Left colon (tissue), 2 donors: ENCODE measurements around the gene HIP1R. TPM values are rescaled to one million over a fixed set of nuclear protein-coding genes. Genes with fewer than 3 reads are reported as not detected.
"Not testable (repeated sequence)": the region's sequence is repeated elsewhere in the genome, so short reads cannot be mapped to it uniquely, and the experiment has no call there.

ENCODE experiments used
- ATAC-seq: fragments of 200-7000 bp; cut with Tn5 transposase; one replicate; pipeline ENCODE4 v1.9.1; 2020; ENCODE audit warnings: mild to moderate bottlenecking, moderate library complexity
- DNase-seq, 2 donors: peaks; one replicate each; pipeline ENCODE4 v3.0.0-alpha.2; 2020
- intact Hi-C, 2 donors: fragments of 100-400 bp; cut with DNase I in 1 of 2; cut with micrococcal nuclease in 1 of 2; formaldehyde crosslinking; loops; one replicate each; pipeline versions ENCODE4 v1.11.2 to v1.14.0; 2022; cut with DNase I, micrococcal nuclease
- total RNA-seq, 2 donors: library from RNA; stranded (reverse); fragmentation: NEBNext Ultra II Directional; extraction: Animal tissue kit (Norgen Biotek cat#: 25700); gene quantifications; one replicate each; pipeline ENCODE4 v1.2.1, GENCODE V29; 2021
- donor health status: DM: no; HTN: no; CAD: no.
- donor health status: DM: yes; HTN: yes; CAD: no.

HIP1R gene
- total RNA-seq, 2 donors from 2014 or later, result 62.3 to 66.4 TPM

DNA sequence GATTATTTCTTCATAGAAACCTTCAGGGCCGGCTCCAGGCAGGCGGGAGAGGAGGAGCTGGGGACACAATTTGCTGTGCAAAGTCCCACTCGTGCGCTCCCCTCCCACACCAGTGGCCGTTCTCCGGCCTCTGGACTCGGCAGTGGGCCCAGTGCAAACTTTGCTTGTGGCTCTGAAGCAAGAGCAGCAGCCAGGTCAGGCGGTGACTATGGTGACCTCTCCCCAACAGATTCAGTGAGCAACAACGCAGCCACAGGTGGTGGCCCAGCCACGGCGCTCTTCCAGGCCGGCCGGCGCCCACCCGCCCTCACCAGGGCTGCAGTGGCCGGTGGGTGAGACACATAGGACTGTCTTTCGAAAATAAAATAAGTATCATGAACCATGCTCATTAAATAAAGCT lies 31.1 kb downstream of the HIP1R start:
- ATAC-seq (no peak), DNase-seq (no peak)
- intact Hi-C loops, result no loop called here

- ATAC-seq (no peak), DNase-seq (peak in 1 of 2 donors; percentile 28)
- intact Hi-C loops, result no loop called here
Measured at GRCh38 chr12:122866950-122867607, 31.8 kb downstream of the HIP1R start.

- intact Hi-C loops, result no loop called here
- ATAC-seq (peak; percentile 53), DNase-seq (peak; percentile 69 to 78)
Measured at GRCh38 chr12:122867691-122868461, 32.6 kb downstream of the HIP1R start.

- peak in 1 of 2 donors; percentile 12 for DNase-seq
- intact Hi-C loops, result no loop called here
- ATAC-seq, result no peak
Measured at GRCh38 chr12:122868471-122869177, 33.4 kb downstream of the HIP1R start.

DNA sequence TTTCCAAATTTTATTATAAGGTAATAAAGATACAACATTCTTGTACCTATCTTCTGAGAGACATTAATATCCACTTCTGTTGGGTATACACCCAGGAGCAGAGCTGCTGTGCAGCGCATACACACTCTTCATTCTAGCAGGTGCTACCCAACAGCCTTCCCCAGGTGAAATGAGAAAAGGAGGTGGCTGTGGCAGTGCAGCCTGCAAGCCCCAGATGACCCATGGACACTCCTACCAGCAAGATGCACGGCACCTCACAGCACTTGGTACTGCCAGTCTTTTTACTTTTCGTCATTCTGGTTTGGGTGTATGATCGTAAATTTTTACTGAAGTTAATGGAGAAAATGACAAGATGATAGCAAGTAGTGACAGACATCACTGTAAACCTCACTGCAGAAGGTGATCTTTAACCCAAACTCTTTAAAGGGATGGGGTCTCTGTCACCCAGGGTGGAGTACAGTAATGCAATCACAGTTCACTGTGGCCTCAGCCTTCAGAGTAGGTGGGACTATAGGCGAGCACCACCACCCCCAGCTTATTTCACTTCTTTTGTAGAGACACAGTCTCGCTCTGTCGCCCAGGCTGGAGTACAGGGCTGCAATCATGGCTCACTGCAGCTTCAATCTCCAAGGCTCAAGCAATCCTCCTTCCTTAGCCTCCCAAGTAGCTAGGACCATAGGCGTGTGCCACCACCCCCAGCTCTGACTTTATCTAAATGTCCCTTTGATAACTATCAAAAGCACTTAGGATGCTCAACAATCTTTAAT lies 34.1 kb downstream of the HIP1R start:
- intact Hi-C loops, result no loop called here
- ATAC-seq, result no peak
- DNase-seq, result peak in 1 of 2 donors; percentile 21

DNA sequence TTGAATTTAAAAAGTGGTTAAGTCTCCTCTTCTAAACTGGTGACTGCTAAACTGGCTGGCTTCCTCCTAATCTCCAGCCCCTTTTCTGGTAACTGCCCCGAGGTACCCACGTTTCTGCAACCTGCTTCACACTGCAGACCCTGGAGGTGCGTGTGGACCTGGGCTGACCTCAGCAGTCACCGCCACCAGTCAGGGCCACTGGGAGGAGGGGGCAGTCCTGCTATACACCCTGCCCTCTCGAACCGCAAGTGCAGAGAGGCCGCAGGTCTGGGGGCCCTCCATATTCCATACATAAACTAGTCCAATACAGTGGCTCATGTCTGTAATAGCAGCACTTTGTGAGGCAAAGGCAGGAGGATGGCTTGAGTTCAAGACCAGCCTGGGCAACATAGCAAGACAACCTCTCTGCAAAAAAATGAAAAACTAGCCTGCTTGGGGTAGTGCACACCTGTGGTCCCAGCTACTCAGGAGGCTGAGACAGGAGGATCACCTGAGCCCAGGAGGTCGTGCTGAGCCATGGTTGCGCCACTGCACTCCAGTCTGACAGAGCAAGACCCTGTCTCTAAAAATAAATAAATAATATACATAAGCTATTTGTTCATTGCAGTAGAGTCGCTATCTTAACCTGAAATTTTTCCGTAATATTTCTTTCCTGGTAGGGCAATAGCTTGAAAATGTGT lies 35.0 kb downstream of the HIP1R start:
- DNase-seq (peak in 1 of 2 donors; percentile 23), ATAC-seq (no peak)
- intact Hi-C loops, result no loop called here

- intact Hi-C loops, result no loop called here
- peak; percentile 30 for ATAC-seq
- peak; percentile 56 for DNase-seq
Measured at GRCh38 chr12:122870867-122871664, 35.8 kb downstream of the HIP1R start.

DNA sequence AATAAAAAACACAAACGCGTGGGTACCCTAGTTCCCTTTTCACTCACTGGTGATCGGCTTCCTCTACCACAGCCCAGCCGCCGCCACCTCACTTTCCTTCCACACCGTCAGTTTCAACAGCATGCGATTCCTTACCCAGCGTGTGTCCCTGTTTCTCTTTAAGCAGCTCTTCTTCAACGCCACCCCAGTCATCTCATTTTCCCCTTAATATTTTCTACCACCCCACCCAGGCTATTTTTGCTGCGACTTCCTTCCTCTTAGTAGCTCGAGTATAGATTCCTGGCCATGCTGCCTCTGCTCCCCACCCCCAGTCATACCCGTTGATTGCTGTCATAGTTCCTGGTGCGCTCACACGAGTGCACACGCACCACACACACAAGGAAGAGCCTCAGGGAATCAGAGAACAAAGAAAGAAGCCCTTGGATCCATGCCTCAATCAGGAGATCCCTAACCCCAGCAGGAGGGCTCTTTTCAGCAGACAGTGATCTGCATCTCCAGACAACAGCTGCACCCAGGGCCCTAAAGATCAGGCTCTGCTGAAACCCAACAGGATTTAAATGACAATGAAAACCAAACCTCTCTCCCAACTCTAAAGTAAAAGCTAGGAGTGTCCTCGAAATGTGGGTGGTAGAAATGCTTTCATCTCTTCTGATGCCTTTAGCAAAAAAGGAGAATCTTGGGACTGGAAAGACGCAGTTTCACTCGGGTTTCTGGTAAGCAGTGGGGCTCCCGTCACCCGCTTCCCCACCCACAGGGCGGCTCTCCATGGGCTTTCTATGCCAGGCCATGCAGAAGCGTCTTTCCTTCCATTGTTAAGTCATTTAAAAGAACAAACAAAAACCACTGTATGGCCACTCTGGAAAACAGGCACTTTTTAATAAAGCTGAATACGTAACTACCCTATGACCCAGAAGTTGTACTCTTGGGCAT lies 36.9 kb downstream of the HIP1R start:
- DNase-seq (peak; percentile 77 to 89), ATAC-seq (peak; percentile 79)
- intact Hi-C loops, result no loop called here

- ATAC-seq, result no peak
- intact Hi-C loops, result no loop called here
- DNase-seq, result peak in 1 of 2 donors; percentile 37
Measured at GRCh38 chr12:122872815-122873361, 37.6 kb downstream of the HIP1R start.

- intact Hi-C loops, result no loop called here
- no peak for DNase-seq
- no peak for ATAC-seq
Measured at GRCh38 chr12:122873540-122873939, 38.3 kb downstream of the HIP1R start.

DNA sequence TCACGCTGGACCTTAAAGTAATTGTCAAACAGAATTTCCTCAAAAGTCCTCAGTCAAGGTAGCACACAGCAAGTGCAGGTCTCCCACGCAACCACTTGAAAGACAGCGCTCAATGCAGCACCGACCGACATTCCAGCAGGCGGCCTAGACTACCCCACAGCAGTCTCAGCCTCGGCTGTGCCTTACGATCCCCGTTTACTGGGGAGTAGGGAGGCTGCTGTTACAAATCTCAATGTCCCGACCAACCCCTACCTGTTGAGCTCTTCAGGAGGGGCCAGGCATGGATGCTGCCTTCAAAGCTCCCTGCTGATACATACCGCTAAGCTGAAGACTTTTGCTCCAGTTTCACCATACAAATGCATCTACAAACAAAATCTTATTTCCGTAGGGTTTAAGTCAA lies 38.8 kb downstream of the HIP1R start:
- ATAC-seq (no peak), DNase-seq (peak in 1 of 2 donors; percentile 25)
- intact Hi-C loops, result no loop called here

DNA sequence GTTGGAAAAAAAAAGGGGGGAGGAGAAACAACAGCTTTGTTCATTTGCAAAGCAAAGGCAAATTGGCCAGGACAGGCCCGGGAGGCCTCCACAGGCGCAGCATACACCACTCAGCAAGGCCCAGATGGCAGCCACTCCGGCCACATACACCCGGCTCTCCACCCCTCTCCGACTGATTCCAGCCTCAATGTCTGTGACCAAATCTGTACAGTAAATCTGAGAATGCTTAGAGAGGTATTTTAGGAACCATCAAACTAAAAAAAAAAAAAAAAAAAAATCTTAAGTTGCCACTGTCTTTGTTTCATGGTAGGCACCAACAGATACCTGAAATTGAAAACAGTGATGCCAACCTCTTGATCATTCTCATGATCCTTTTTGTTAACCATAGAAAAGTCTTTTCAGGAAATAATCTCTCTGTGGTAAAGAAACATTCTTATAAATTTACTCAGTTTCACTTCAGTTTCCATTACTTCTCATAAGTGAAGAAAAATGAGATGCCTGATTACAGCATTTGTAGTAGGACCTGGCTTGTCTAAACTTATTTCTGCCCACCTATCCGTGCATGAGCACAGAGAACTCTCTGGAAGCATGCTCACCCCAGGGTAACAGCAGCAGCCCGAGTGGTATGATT lies 40.4 kb downstream of the HIP1R start:
- ATAC-seq (no peak), DNase-seq (peak in 1 of 2 donors; percentile 36)
- intact Hi-C loops, result no loop called here

- ATAC-seq, intact Hi-C loops: not testable (repeated sequence)
- DNase-seq, result peak in 1 of 2 donors; percentile 19
Measured at GRCh38 chr12:122876281-122876680, 41.0 kb downstream of the HIP1R start.

- ATAC-seq, result no peak
- intact Hi-C loops, result no loop called here
- DNase-seq, result peak in 1 of 2 donors; percentile 8
Measured at GRCh38 chr12:122876731-122877130, 41.5 kb downstream of the HIP1R start.

DNA sequence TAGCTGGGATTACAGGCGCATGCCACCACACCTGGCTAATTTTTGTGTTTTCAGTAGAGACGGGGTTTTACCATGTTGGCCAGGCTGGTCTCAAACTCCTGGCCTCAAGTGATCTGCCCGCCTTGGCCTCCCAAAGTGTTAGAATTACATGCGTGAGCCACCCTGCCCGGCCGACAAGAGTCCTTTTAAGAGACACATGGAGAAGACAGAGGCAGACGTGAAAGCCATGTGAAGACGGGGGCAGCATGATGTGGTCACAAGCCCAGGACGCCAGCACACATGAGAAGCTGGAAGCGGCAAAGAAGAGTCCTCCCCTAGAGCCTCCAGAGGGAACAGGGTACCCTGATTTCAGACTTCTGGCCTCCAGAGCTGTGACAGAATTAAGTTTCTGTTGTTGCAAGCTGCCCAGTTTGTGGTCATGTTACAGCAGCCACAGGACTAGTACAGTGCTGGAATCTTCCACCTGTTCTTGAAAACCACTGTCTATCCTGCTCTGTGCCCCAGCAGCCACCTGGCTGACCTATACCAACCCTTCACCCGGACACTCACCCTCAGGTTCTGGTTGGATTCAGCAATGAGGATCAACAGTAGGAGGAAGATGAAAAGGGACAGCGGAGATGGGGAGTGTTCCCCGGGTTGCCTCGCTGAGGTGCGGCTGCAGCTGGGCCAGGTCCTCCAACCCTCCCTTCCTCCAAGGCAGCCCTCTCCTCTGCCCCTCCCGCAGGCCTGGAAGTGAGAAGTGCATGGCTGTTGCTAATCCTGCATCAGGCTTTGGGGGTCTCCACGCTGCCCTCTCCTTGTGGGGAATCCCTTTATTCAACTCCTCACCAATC lies 43.7 kb downstream of the HIP1R start:
- ATAC-seq (peak; percentile 10), DNase-seq (peak in 1 of 2 donors; percentile 9)
- intact Hi-C loops, result no loop called here
